ENCODE results near the gene NT5C3A.

NT5C3A gene

DNA sequence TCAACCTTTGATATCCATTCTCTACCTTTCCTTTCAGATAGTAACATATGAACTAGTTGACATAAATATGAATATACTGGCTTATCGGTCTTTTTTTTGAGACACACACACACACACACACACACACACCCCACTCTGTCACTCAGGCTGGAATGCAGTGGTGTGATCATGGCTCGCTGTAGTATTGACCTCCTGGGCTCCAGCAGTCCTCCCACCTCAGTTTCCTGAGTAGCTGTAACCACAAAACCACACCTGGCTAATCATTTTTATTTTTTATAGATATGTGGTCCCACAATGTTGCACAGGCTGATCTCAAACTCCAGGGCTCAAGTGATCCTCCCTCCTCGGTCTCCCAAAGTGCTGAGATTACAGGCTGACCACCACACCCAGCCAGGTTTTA, 14.2 kb upstream of the NT5C3A start:
- in situ Hi-C loops (cut with HindIII; ENCODE audit: low sequenced_read_pairs), result no loop called here

DNA sequence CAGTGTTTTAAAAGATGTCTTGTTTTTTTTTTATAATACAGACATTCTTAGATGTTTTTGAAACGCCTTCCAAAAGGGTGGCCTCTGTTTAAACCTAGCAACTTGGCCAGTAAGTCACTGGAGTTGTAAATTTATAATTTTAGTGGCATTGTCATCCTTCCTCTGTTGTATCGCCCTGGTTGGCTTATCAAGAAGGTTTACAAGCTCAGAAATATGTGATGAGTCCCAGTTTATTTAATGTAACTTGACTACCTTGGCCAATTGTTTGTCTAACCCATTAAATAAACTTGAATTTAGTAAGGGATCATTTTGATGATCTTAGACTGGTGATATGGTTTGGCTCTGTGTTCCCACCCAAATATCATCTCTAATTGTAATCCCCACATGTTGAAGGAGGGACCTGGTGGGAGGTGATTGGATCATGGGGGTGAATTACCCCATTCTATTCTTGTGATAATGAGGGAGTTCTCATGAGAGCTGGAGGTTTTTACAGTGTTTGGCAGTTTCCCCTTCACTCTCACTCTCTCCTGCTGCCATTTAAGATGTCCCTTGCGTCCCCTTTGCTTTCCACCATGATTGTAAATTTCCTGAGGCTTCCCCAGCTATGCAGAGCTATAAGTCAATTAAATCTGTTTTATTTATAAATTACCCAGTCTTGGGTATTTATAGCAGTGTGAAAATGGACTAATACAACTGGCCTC, 13.4 kb upstream of the NT5C3A start:
- in situ Hi-C loops (cut with HindIII; ENCODE audit: low sequenced_read_pairs), result no loop called here

DNA sequence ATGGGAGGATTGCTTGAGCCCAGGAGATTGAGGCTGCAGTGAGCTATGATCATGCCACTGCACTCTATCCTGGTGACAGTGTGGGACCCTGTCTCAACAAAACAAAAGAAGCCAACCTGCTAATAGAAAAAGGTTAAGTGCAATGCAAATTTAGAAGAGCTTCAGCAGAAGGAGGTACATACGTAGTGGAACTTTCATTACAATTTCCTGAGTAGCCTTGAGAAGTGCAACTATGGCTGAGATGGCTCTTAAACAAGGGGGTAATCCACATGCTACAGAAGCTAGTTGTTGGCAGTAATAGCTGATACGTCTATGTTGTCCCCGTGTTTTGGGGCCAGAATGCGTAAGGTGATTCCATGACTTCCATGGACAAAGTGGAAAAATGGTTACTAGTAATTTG, 10.7 kb upstream of the NT5C3A start:
- in situ Hi-C loops (cut with HindIII; ENCODE audit: low sequenced_read_pairs), result no loop called here

DNA sequence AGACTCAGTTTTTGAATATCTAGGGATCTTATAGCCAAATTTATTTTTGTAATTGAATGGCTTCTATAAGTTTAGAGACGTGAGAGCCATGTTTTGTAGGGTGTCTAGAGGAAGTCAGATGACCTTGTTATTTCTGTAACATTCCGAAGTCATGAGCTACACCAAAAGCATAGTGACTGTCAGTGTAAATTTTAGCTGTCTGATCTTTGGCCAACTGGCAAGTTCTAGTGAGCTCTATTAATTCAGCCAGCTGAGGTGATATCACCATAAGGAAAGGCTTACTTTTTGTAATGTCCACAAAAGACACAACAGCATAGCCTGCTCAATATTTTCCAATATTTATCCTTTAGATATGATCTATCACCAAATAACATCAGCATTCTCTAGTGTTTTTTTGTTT, 9.9 kb upstream of the NT5C3A start:
- in situ Hi-C loops (cut with HindIII; ENCODE audit: low sequenced_read_pairs), result no loop called here

DNA sequence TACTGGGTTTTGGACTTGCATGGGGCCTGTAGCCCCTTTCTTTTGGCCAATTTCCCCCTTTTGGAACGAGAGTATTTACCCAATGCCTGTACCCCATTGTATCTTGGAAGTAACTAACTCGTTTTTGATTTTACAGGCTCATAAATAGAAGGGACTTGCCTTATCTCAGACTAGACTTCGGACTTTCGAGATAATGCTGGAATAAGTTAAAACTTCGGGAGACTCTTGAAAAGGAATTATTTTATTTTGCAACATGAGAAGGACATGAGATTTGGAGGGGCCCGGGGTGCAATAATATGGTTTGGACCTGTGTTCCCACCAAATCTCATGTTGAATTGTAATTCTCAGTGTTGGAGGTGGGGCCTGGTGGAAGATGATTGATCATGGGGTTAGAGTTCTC, 8.3 kb upstream of the NT5C3A start:
- in situ Hi-C loops (cut with HindIII; ENCODE audit: low sequenced_read_pairs), result no loop called here

DNA sequence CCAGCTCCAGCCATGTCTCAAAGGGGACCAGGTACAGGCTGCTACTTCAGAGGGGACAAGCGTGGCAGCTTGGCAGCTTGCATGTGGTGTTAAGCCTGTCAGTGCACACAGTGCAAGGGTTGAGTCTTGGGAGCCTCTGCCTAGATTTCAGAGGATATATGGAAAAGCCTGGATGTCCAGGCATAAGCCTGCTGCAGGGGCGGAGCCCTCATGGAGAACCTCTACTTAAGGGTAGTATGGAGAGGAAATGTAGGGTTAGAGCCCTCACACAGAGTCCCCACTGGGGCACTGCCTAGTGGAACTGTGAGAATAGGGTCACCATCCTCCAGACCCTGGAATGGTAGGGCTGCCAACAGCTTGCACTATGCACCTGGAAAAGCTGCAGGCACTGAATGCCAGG, 7.7 kb upstream of the NT5C3A start:
- in situ Hi-C loops (cut with HindIII; ENCODE audit: low sequenced_read_pairs), result no loop called here

DNA sequence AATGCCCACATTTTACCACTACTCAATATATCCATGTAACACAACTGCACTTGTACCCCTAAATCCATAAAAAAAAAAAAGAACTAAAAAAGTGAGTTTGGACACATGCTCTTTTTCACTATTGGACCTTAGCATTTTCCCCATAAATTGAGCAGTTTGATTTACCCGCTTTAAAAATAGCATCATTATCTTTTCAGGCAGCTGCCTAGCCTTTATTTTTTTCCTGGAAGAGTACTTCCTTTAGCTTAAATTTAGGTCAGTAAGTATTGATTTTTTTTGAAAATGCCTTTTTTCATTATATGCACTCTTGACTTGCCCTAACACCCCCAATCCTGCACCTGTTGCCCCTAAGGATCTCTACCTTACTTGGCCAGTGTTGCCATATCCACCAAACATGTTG, 5.3 kb upstream of the NT5C3A start:
- in situ Hi-C loops (cut with HindIII; ENCODE audit: low sequenced_read_pairs), result no loop called here

DNA sequence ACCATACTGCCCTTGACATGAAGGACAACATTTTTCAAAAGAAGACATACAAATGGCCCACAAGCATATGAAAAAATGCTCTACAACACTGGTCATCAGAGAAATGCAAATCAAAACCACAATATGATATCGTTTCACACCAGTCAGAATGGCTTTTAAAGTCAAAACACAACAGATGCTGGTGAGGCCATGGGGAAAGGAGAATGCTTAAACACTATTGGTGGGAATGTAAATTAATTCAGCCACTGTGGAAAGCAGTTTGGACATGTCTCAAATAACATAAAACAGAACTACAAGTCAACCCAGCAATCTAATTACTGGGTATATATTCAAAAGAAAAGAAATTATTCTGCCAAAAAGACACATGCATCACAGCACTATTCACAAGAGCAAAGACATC, 4.2 kb upstream of the NT5C3A start:
- in situ Hi-C loops (cut with HindIII; ENCODE audit: low sequenced_read_pairs), result no loop called here

DNA sequence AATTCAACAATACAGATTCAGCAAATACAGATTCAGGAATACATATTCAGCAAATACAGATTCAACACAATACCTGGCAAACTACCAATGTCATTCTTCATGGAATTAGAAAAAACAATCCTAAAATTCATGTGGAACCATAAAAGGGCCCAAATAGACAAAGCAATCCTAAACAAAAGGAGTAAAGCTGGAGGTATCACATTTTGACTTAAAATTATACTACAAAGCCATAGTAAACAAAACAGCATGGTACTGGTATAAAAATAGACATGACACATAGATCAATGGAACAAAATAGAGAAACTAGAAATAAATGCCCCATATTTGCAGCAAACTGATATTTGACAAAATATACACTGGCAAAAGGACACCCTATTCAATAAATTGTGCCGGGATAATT, 3.4 kb upstream of the NT5C3A start:
- in situ Hi-C loops (cut with HindIII; ENCODE audit: low sequenced_read_pairs), result no loop called here

DNA sequence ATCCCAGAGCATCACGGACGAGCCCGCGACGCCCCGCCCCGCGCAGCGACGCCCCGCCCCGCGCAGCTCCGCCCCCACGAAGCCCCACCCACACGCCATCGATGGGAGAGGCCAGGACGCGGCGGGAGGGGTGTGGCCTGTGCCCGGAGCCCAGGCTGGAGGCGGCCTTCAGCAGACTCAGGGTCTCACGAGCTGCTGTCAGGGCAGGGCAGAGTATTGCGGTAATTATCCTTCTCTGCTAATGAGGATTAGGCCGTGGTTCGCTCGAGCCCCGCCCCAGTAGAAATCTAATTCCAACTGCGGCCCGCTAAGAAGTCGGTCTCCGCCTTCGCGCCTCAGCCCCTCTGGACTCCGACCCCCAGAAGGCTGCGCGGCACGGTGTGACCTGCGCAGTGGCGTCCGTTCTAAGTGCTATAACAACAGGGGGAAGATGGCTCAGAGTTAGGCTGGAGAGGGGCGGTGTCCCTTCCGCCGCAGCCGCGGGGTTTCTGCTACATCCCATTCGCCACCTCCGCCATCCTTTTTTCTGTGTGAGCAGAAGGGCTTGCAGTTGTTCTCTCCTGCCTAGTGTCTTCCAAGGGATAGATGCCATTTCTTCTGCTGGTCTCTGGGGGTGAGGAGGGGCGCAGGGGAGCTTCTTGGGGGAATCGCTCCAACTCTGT, 337 bp upstream of the NT5C3A start:
- in situ Hi-C loops (cut with HindIII; ENCODE audit: low sequenced_read_pairs), result no loop called here

DNA sequence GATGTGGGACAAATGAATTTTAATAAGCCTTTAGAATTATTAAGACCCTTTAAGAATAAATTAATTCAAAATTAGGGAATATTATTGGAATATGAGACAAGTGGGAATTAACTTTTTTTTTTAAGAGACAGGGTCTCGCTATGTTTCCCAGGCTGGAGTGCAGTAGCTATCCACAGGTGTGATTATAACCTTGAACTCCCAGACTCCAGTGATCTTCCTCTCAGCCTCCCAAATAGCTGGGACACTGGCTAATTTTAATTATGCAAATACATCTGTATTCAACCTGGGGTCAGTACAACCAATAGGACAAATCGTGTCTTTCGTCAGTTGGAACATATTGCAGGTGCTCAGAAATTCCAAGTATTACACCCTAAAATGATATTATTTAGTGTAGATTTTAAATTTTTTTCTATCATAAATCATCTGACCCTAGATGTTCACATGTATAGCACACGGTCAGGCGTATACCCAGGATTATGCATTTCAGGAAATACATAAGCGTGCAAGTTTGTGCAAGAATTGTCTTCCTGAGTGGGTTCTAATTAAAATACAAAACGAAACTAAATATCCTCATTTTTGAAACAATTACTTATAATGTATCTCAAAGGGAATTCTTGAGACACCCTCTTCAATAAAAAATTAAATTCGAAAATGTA, 1.2 kb downstream of the NT5C3A start:
- in situ Hi-C loops (cut with HindIII; ENCODE audit: low sequenced_read_pairs), result no loop called here

DNA sequence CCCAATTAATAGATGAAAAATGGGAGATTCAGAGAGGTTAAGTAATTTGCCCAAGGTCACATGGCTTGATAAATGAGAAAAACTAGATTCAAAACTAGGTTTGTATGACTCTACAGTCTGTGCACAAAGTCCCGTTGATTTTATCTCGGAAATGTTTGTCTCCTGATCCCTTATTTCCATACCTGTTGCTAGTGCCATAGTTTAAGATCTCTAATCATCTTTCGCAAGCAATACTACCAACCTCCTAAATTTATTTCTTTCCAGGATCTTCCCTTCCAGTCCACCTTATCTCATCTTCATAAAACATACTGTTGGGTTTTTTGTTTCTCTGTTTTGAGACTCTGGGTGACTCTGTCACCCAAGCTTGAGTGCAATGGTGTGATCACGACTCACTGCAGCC, 2.9 kb downstream of the NT5C3A start:
- in situ Hi-C loops (cut with HindIII; ENCODE audit: low sequenced_read_pairs), result no loop called here

DNA sequence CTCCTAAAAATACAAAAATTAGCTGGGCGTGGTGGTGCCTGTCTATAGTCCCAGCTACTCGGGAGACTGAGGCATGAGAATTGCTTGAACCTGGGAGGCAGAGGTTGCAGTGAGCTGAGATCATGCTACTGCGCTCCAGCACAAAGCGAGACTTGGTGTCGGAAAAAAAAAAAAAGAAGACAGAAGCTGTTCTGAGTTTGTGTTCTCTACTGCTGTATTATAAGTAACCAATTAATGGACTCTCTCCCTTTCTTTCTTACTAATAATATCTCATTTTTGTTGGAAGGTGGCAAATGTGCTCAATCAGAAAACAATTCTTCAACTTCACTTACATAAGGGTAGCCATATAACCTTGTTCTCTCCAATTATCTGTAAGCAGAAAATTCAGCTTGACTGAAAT, 7.4 kb downstream of the NT5C3A start:
- in situ Hi-C loops (cut with HindIII; ENCODE audit: low sequenced_read_pairs), result no loop called here

DNA sequence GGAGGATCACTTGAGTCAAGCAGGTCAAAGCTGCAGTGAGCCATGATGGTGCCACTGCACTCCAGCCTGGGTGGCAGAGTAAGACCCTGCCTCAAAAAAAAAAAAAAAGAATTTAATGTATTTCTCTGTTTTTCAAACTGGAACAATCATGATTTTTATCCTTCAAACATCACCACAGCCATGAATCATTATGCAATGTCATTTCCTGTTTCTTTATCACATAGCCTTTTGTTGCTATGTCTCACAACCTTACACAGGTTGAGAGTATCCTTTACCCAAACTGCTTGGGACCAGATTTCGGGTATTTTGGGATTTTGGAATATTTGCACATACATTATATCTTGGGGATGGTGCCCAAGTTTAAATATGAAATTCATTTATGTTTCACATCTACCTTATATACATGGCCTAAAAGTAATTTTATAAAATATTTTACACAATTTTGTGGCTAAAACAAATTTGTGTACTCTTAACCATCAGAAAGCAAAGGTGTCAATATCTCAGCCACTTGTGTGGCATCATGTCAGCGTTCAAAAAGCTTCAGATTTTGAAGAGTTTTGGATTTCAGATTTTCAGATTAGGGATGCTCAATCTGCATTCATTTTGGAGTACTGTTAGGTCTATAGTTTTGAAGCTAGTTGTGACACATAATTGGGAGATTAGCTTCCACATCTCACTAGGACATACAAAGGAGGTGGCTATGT, 8.2 kb downstream of the NT5C3A start:
- in situ Hi-C loops (cut with HindIII; ENCODE audit: low sequenced_read_pairs), result no loop called here

DNA sequence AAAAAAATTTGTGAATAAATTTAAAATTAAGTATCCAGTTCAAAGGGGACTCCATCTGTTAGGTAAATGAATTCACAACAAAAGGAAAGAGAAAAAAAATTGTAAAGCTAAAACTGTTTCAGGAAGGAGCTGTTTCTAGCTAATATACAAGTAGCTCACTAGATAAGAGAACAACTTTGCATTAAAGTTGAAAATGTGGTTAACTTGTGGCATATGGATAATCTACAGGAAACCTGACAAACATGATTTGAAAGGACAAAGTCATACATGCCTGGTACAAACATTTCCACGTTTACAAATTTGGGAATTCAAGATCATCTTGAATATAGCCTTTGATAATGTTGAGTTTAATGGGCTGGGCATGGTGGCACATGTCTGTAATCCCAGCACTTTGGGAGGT, 8.9 kb downstream of the NT5C3A start:
- in situ Hi-C loops (cut with HindIII; ENCODE audit: low sequenced_read_pairs), result no loop called here

DNA sequence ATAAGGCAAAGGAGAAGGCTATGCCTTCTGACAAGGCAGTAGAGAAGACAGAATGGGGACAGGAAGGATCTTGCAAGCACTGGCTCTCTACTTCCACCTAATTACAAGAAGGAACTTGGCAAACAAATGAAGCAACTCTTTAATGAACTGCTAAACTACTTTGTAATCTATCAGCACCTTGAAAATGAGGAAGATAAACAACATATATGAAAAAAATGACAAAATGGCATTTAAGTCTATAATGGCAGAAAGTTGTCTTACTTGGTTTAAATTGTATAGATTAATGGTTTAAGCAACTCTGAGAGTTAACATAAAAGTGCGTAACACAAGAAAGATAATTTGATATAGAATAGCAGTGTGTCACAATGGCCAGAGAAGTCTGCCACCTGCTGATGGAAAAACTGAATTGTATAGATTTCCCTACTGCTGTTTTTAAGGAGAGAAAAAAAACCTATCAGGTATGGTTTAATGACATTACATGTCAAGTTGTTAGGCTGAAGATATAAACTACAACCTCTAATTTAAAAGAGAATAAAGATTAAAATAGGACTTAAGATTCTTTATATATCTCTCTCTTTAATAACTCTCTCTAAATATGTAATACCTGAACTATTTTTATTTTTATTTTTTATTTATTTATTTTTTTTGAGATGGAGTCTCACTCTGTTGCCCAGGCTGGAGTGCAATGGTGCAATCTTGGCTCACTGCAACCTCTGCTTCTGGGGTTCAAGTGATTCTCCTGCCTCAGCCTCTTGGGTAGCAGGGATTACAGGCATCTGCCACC, 11.8 kb downstream of the NT5C3A start:
- in situ Hi-C loops (cut with HindIII; ENCODE audit: low sequenced_read_pairs), result no loop called here

DNA sequence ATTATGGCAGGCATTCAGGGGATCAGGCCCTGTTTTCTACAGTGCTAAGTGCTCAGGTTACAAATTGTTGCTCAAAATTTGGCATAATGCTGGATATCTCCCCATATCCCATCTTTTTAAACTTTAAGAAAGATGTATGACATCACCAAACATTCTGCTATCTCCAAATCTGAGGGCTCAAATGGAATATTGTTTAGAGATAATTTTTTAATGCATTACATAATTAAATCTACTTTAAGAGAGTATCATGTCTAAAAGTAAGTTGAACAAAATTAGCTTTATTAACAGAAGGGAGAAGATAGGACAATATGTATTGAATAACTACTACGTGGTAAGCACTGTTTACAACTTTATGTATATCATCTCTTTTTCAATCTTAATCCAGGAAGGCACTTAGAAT, 13.9 kb downstream of the NT5C3A start:
- in situ Hi-C loops (cut with HindIII; ENCODE audit: low sequenced_read_pairs), result loop anchor here (10.0 to 25.0 kb wide), 2 partner anchors 104 to 161 kb away; partner anchors contain the start of gene KBTBD2

DNA sequence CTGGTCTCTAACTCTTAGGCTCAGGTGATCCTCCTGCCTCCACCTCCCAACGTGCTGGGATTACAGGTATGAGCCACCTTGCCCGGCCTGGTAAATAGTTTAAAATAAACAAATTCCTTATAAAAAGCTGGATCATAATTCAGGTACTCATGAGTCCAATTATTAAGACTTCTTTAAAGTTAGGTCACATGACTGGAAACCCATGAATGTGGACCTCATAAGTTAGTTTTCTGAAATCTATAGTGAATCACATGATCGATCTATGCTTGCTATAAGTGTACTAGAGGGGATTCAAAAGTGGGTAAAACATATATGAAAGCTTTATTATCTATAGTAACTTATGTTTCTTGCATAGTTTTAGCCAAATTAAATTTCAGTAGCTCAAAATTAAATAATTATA, 14.3 kb downstream of the NT5C3A start:
- in situ Hi-C loops (cut with HindIII; ENCODE audit: low sequenced_read_pairs), result loop anchor here (10.0 to 25.0 kb wide), 2 partner anchors 103 to 161 kb away; partner anchors contain the start of gene KBTBD2

DNA sequence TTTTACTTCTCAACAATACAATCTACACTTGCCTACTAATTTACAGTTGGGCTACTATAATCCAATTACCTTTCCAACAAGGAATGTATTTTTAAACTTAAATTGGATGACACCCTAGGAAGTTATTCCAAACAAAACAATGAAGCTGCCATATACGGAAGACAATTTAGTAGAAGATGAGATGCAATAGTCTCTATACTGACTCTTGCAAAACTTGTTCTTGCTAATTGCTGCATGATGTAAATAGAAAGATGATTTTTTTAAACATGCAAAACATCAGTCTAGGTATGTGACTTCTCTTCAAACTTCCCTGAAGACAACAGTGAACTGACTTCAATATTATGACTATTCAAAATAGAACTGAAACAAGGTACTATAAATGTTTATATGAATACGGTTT, 17.6 kb downstream of the NT5C3A start:
- in situ Hi-C loops (cut with HindIII; ENCODE audit: low sequenced_read_pairs), result loop anchor here (10.0 to 25.0 kb wide), 2 partner anchors 100 to 158 kb away; partner anchors contain the start of gene KBTBD2

DNA sequence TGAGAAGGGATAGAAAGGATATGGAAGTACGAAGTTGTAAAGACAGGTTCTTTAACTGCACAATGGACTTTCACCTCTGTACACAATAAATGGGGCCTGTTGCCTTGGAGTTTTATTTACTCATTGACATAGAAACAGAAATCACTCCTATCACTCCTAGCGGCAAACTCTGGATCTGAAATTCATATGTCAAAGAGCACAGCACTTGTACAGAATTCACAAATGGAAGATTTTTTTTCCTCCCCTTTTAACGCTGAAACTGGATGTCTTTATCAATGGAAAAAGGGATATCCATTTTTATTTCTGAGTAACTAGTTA, 18.2 kb downstream of the NT5C3A start:
- in situ Hi-C loops (cut with HindIII; ENCODE audit: low sequenced_read_pairs), result loop anchor here (10.0 to 25.0 kb wide), 2 partner anchors 100 to 157 kb away; partner anchors contain the start of gene KBTBD2
